Measurements from ENCODE around the gene PTGS2.
A peak's percentile ranks its signal among the peaks of the same experiment; 100 is the strongest.
"Not testable (repeated sequence)": the region's sequence is repeated elsewhere in the genome, so short reads cannot be mapped to it uniquely, and the experiment has no call there.

Gene PTGS2

DNA sequence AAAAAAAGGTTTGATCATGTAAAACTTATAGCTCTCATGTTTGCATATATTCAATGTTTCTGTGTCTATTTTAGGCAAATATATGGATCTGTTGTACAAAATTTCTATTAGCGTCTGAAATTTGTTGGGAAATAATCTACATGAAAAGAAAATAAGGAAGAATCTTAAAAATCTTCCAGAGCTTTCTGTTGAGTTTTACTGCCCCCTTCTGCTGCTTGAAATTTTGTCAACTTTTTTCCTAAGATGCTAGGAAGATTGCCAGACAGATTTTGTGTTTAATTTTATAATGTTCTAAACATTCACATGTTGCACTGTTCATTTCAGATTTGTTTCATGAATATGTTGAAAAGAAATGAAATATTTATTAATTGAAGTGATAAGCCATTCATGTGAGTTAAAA is 2.5 kb upstream of the PTGS2 start:
- Histone ChIP-seq H3K4me1 (ENCODE audit: insufficient read depth, low read length) (peaks cover 9% of the 10 kb centered on the region), H3K9me3 (ENCODE audit: low read length) (no peaks in the 10 kb centered on the region), H3K36me3 (ENCODE audit: insufficient read depth, low read length) (no peaks in the 10 kb centered on the region), H3K27me3 (ENCODE audit: insufficient read depth, low read length) (peaks cover 29% of the 10 kb centered on the region), H3K4me3 (ENCODE audit: low read length) (no peak overlapping the region), H2AFZ (ENCODE audit: low read depth, low read length) (no peak overlapping the region)

DNA sequence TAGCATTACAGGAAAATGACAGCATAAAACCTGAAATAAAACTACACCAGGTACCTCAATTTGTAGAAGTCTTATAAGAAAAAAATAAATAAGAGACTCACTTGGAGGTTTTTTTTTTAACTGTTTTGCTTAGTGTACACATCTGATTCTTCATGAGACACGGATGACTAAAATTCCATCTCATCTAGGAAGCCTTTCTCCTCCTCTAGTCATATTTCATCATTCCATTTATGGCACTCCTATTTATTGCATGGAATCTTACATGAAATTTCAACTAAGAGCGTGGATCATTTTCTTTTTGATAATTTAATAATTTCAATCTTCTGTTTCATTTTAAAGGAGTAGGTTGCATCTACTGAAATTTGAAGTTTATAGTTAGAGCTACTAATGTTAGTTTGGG is 1.6 kb upstream of the PTGS2 start:
- H2AFZ ChIP-seq (ENCODE audit: low read depth, low read length) = no peak overlapping the region
- no peaks in the 10 kb centered on the region for H3K9me3 ChIP-seq (ENCODE audit: low read length)
- no peaks in the 10 kb centered on the region for H3K36me3 ChIP-seq (ENCODE audit: insufficient read depth, low read length)
- H3K4me3 ChIP-seq (ENCODE audit: low read length) = no peak overlapping the region
- H3K27me3 ChIP-seq (ENCODE audit: insufficient read depth, low read length) = peaks cover 29% of the 10 kb centered on the region
- peaks cover 12% of the 10 kb centered on the region for H3K4me1 ChIP-seq (ENCODE audit: insufficient read depth, low read length)

DNA sequence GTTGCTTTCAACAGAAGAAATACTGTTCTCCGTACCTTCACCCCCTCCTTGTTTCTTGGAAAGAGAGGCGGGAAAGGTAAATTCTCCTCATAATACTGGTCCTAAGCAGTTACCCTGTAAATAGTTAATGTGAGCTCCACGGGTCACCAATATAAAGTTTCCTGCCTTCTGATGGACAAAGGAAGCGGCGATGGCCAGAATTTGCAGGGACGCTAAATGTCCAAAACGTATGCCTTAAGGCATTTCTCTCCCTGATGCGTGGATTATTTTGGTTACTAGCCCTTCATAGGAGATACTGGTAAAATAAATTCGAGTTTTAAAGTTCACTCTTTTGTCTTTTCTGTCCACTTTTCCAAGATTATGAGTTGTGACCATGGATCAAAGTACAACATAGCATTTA is 898 bp upstream of the PTGS2 start:
- no peaks in the 10 kb centered on the region for H3K36me3 ChIP-seq (ENCODE audit: insufficient read depth, low read length)
- no peaks in the 10 kb centered on the region for H3K9me3 ChIP-seq (ENCODE audit: low read length)
- H3K4me3 ChIP-seq (ENCODE audit: low read length) = no peak overlapping the region
- no peak overlapping the region for H2AFZ ChIP-seq (ENCODE audit: low read depth, low read length)
- H3K27me3 ChIP-seq (ENCODE audit: insufficient read depth, low read length) = peaks cover 29% of the 10 kb centered on the region
- H3K4me1 ChIP-seq (ENCODE audit: insufficient read depth, low read length) = peaks cover 12% of the 10 kb centered on the region

DNA sequence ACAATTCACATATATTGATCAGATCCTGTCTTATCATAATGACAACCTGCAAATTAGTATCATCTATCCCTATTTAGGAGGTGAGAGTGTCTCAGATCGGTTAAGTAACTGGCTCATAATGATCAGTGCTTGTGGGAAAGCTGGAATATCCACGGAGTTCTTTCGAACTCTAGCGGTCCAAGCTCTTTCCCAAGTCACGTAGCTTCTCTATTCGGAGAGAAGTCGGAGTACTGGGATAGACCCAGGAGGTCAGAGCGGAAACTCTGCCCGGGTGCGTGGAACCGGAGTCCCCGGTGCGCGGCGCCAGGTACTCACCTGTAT is 339 bp downstream of the PTGS2 start:
- H3K36me3 ChIP-seq (ENCODE audit: insufficient read depth, low read length) = no peaks in the 10 kb centered on the region
- peak overlapping the region; percentile 34 for H2AFZ ChIP-seq (ENCODE audit: low read depth, low read length)
- H3K9me3 ChIP-seq (ENCODE audit: low read length) = no peaks in the 10 kb centered on the region
- H3K4me3 ChIP-seq (ENCODE audit: low read length) = no peak overlapping the region
- H3K4me1 ChIP-seq (ENCODE audit: insufficient read depth, low read length) = peaks cover 12% of the 10 kb centered on the region
- H3K27me3 ChIP-seq (ENCODE audit: insufficient read depth, low read length) = peaks cover 29% of the 10 kb centered on the region

DNA sequence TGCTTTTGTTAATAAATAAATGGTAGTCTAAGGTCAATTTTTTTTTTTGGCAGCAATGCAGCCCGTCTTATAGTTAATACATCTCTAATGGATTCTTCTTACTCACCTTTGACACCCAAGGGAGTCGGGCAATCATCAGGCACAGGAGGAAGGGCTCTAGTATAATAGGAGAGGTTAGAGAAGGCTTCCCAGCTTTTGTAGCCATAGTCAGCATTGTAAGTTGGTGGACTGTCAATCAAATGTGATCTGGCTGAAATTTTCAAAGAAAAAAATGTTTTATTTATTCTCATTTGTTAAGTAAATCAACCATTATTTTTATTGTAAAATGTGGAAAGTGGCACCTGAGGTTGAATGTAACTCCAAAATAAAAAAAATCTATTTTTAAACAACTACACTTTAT is 2.1 kb downstream of the PTGS2 start:
- no peaks in the 10 kb centered on the region for H3K36me3 ChIP-seq (ENCODE audit: insufficient read depth, low read length)
- peaks cover 27% of the 10 kb centered on the region for H3K27me3 ChIP-seq (ENCODE audit: insufficient read depth, low read length)
- no peak overlapping the region for H3K4me3 ChIP-seq (ENCODE audit: low read length)
- H3K9me3 ChIP-seq (ENCODE audit: low read length) = no peaks in the 10 kb centered on the region
- no peak overlapping the region for H2AFZ ChIP-seq (ENCODE audit: low read depth, low read length)
- peaks cover 12% of the 10 kb centered on the region for H3K4me1 ChIP-seq (ENCODE audit: insufficient read depth, low read length)

DNA sequence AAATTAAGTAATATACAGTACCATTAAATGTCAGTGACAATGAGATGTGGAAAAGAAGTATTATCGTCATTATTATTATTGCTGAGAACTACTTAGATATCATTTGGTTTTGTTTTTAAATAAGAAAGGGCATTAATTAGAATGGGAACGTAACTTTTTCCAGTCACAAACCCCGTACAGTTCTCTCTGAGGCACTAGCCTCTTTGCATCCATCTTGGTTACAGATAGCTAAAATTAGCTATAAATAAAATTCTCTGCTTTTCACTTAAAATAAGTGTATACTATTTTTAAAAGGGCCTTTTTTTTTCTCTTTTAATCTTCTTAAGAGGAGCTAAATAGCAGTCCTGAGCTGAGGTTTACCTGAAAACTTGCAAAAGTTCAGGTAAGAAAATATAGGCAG is 7.6 kb downstream of the PTGS2 start:
- no peak overlapping the region for H3K4me3 ChIP-seq (ENCODE audit: low read length)

DNA sequence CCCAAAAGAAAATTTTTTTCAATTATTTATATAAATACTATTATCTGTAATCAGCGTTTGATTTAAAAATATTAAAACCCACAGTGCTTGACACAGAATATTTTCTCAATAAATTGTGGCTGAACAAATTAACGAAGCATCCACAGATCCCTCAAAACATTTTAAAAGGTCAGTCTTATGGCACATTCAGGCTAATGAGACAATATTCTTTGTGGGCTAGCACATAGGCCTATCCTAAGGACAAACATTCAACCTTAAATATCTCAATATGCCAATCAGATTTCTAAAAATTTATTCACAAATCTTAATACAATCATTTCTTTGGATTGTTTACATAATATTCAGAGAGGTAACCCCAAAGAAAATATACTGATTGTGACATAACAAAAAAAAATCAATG is 8.1 kb downstream of the PTGS2 start:
- Histone ChIP-seq H3K27me3 (ENCODE audit: insufficient read depth, low read length) (peaks cover 2% of the 10 kb centered on the region), H3K36me3 (ENCODE audit: insufficient read depth, low read length) (no peaks in the 10 kb centered on the region), H3K4me3 (ENCODE audit: low read length) (no peak overlapping the region), H3K9me3 (ENCODE audit: low read length) (no peaks in the 10 kb centered on the region), H3K4me1 (ENCODE audit: insufficient read depth, low read length) (no peaks in the 10 kb centered on the region), H2AFZ (ENCODE audit: low read depth, low read length) (no peak overlapping the region)

More for the DNA sequence above, 7.6 kb downstream of the PTGS2 start:
- Histone ChIP-seq H3K36me3 (ENCODE audit: insufficient read depth, low read length) (no peaks in the 10 kb centered on the region), H3K4me1 (ENCODE audit: insufficient read depth, low read length) (peaks cover 2% of the 10 kb centered on the region), H3K27me3 (ENCODE audit: insufficient read depth, low read length) (peaks cover 2% of the 10 kb centered on the region), H2AFZ (ENCODE audit: low read depth, low read length) (no peak overlapping the region), H3K9me3 (ENCODE audit: low read length) (no peaks in the 10 kb centered on the region)

DNA sequence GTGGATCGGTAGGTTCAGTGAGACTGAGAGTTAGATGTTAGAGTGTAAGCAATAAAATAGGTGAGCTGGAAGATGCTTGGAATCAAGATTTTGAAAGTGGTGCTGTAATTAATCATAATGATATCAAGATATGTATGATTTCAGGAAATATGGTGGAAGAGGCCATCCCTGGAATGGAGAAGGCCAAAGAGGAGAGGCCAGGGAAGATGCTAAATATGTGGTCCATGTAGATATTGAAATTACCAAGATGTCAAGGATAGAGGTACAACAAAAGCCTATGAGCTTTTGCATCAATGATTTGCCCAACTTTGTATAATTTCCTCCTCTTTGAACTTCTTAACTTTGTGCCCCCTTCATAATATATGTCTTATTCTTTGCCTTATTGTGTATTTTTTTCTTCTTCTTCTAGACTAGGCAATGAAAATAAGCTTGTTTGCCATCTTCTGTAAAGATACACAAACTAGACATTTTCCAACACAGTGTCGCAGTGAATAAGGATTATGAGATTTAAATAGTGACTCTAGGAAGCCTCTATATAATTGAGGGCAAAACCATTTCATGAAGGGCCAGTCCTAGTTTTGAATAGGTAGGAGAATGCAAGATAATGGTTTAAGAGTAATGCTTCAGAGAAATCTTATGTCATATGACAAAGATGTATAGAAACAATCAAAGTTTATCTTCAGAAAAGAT is 8.9 kb downstream of the PTGS2 start:
- Histone ChIP-seq H3K4me1 (ENCODE audit: insufficient read depth, low read length) (no peaks in the 10 kb centered on the region), H2AFZ (ENCODE audit: low read depth, low read length) (no peak overlapping the region), H3K4me3 (ENCODE audit: low read length) (no peak overlapping the region)

DNA sequence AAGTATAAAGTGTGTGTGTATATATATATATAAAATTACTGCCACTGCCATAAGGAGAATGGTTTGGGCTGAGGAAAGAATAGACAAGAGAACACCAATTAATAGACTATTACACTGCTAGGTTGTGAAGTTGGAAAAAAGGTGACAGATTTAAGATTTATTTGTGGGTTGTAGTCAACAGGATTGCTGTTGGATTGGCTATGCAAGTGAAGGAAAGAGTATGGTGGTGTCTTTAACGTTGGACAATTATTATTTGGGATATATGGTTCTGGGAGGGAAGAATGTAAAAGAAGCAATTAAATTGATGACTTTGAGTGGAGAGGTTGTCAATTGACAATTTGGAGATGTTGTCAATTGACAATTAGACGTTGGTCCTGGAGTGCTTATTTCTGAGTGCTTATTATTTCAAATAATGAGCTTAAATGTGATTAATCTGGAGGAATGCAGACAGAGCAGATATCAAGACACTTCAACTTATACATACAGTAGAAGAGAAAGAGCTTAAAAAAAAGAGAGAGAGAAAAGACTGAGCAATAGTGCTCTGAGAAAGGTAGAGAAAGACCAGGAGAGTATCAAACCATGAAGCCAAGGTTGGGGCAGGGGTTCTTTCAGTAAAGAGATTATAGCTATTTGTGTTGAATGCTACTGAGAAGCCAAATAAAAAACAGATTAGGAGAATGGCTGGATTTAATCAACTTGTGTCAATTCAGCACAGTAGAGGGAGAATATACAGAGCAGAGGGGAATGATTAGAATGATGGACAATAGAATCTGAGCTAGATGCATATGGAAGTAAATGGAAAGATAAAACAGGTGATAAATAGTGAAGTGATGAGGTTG is 9.7 kb downstream of the PTGS2 start:
- Histone ChIP-seq H3K36me3 (ENCODE audit: insufficient read depth, low read length) (no peaks in the 10 kb centered on the region), H2AFZ (ENCODE audit: low read depth, low read length) (no peak overlapping the region), H3K4me1 (ENCODE audit: insufficient read depth, low read length) (no peaks in the 10 kb centered on the region), H3K4me3 (ENCODE audit: low read length) (no peak overlapping the region), H3K27me3 (ENCODE audit: insufficient read depth, low read length) (peaks cover 2% of the 10 kb centered on the region), H3K9me3 (ENCODE audit: low read length) (no peaks in the 10 kb centered on the region)

More for the DNA sequence above, 8.9 kb downstream of the PTGS2 start:
- H3K27me3 ChIP-seq (ENCODE audit: insufficient read depth, low read length) = peaks cover 2% of the 10 kb centered on the region
- H3K36me3 ChIP-seq (ENCODE audit: insufficient read depth, low read length) = no peaks in the 10 kb centered on the region
- no peaks in the 10 kb centered on the region for H3K9me3 ChIP-seq (ENCODE audit: low read length)

DNA sequence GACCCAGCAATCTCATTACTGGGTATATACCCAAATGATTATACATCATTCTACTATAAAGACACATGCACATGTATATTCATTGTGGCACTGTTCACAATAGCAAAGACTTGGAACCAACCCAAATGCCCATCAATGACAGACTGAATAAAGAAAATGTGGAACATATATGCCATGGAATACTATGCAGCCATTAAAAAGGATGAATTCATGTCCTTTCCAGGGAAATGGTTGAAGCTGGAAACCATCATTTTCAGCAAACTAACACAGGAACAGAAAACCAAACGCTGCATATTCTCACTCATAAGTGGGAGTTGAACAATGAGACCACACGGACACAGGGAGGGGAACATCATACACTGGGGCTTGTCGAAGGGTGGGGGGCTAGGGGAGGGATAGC is 10.4 kb downstream of the PTGS2 start:
- H3K9me3 ChIP-seq (ENCODE audit: low read length); H3K4me3 ChIP-seq (ENCODE audit: low read length); H2AFZ ChIP-seq (ENCODE audit: low read depth, low read length); H3K36me3 ChIP-seq (ENCODE audit: insufficient read depth, low read length); H3K27me3 ChIP-seq (ENCODE audit: insufficient read depth, low read length); H3K4me1 ChIP-seq (ENCODE audit: insufficient read depth, low read length): not testable (repeated sequence)

DNA sequence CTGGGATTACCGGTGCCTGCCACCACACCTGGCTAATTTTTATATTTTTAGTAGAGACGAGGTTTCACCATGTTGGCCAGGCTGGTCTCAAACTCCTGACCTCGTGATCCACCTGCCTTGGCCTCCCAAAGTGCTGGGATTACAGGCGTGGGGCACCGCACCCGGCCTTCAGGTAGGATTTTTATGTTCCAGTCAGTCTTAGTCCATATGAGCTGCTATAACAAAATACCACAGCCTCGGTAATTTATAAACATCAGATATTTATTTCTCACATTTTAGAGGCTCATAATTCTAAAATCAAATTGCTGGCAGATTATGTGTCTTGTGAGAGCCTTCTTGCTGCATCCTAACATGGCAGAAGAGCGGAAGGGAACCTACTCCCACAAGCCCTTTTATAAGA is 16.0 kb downstream of the PTGS2 start:
- H3K27me3 ChIP-seq (ENCODE audit: insufficient read depth, low read length); H3K36me3 ChIP-seq (ENCODE audit: insufficient read depth, low read length); H3K4me1 ChIP-seq (ENCODE audit: insufficient read depth, low read length); H2AFZ ChIP-seq (ENCODE audit: low read depth, low read length); H3K9me3 ChIP-seq (ENCODE audit: low read length); H3K4me3 ChIP-seq (ENCODE audit: low read length): not testable (repeated sequence)

DNA sequence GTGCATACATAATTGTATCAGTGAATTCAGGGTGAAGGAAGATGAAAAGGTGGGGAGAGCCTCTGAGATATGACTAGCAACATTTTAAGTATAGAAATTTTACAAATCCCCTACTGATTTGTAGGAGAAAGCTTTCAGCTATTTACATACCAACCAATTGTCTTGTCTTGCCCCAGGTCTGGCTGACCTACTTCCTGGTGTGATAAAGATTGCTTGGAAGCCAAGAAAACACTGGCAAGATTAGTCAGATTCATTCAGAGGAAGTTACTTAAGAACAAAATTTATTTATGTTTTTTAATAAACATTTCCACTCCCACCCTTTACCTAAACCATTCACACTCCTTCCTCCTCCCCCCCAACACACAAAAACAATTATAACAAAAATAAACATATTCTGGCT is 17.5 kb downstream of the PTGS2 start:
- Histone ChIP-seq H3K4me1 (ENCODE audit: insufficient read depth, low read length) (no peaks in the 10 kb centered on the region), H3K4me3 (ENCODE audit: low read length) (no peak overlapping the region), H3K27me3 (ENCODE audit: insufficient read depth, low read length) (no peaks in the 10 kb centered on the region)

DNA sequence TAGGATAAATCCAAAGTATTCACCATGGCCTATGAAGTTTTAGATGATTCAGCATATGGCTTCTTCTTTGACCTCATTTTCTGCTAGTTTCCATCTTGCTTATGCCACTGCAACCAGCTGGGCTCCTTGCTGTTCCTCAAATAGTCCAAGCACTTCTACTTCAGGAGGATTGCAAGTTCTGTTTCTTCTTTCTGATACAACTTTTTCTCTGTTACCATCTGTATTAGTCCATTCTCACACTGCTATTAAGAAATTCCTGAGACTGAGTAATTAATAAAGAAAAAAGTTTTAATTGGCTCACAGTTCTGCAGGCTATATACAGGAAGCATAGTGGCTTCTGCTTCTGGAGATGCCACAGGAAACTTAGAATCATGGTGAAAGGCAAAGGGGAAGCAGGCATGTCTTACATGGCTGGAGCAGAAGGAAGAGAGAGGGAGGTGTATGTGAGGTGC is 20.3 kb downstream of the PTGS2 start:
- H3K4me1 ChIP-seq (ENCODE audit: insufficient read depth, low read length) = no peaks in the 10 kb centered on the region
- H3K4me3 ChIP-seq (ENCODE audit: low read length) = no peak overlapping the region
- no peaks in the 10 kb centered on the region for H3K9me3 ChIP-seq (ENCODE audit: low read length)
- H3K27me3 ChIP-seq (ENCODE audit: insufficient read depth, low read length) = no peaks in the 10 kb centered on the region
- no peak overlapping the region for H2AFZ ChIP-seq (ENCODE audit: low read depth, low read length)
- H3K36me3 ChIP-seq (ENCODE audit: insufficient read depth, low read length) = no peaks in the 10 kb centered on the region

More for the DNA sequence above, 17.5 kb downstream of the PTGS2 start:
- Histone ChIP-seq H3K36me3 (ENCODE audit: insufficient read depth, low read length) (no peaks in the 10 kb centered on the region), H2AFZ (ENCODE audit: low read depth, low read length) (no peak overlapping the region), H3K9me3 (ENCODE audit: low read length) (no peaks in the 10 kb centered on the region)

Data from neuron (in vitro differentiated cells).